HG02840 (cell line): Measurements from ENCODE around the gene EMC6.

ENCODE experiments used
- ATAC-seq: cut with Tn5 transposase; IDR thresholded peaks from one replicate; pipeline ENCODE4 v1.9.1; 2021; ENCODE audit warnings: mild to moderate bottlenecking, moderate library complexity, moderate number of reproducible peaks; ENCODE audit not compliant: unreplicated experiment, low FRiP score

Gene EMC6

DNA sequence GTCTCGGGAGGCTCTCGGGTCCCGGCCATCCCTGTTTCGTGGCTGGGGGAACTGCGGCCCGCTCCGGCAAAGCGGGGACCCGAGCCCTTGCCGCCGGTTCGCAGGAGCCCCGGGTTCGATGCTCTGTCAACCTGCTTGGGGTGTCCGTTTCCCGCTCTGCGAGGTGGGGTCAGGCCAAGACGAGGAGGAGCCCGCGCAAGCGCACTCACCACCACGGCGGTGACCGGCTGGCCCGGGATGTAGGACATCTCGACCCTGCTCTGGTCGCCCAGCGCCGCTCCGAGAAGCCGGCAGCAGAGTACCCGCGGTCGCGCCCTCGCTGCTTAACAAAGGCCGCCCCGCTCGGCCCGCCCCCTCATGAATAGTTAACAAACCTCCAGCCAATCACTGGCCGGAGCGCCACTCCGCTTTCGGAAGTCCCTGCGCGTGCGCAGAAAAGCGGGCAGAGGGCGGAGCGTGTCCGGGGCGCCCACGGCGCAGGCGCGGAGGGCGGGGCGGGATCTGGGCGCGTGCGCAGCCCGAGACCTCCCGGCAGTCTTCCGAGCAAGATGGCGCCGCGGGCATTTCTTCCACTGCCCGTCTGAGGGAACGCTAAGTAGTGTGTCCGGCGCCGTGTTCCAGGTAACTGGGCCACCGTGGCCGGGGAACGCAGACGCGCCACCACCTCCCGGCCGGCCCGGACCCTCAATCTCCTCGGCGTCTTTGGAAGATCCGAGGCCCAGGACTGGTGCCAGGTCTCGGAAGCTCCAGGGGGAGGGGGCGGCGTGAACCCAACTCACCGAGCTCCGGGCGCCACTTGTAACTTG, at the start of gene EMC6, which contains the start of gene TAX1BP3:
EMC6 (plus strand) TSS at position 534 of the 806 bp plus-strand sequence. CDS start 335 bp downstream, outside the sequence.
TAX1BP3 (minus strand) TSS at position 300 of the 806 bp plus-strand sequence; CDS start at position 248, 52 bp downstream.
- ATAC-seq, result peak; percentile 86

GRCh38 chr17:3621146-3621720, 47.4 kb upstream of the EMC6 start:
- no peak for ATAC-seq

DNA sequence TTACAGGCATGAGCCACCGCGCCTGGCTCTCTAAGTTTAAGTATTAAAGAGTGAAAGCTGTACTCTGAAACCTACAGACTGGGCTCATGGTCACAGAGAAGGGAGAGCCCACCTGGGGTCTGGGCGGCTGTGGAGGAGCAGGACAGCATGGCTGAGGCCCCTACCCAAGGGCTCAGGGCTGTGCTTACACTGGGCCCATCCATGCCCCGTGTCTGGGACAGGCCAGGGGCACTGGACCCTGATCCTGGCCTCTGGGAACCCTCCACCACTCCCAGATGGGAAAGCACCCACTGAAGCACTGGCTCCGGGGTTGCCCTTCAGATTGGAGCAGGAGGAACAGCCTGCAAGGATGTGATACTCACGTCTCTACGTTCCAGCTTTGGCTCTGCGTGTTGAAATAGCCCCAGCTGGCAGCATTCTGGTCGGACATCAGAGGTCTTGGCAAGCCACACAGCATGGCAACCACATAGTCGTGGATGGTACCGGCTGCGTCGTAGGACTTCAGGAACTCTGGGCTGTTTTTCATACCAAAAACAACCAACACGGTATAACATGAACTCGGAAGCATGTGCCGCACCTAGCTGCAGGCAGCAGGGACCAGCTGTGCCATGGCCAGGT, 45.5 kb upstream of the EMC6 start:
- ATAC-seq, result no peak

DNA sequence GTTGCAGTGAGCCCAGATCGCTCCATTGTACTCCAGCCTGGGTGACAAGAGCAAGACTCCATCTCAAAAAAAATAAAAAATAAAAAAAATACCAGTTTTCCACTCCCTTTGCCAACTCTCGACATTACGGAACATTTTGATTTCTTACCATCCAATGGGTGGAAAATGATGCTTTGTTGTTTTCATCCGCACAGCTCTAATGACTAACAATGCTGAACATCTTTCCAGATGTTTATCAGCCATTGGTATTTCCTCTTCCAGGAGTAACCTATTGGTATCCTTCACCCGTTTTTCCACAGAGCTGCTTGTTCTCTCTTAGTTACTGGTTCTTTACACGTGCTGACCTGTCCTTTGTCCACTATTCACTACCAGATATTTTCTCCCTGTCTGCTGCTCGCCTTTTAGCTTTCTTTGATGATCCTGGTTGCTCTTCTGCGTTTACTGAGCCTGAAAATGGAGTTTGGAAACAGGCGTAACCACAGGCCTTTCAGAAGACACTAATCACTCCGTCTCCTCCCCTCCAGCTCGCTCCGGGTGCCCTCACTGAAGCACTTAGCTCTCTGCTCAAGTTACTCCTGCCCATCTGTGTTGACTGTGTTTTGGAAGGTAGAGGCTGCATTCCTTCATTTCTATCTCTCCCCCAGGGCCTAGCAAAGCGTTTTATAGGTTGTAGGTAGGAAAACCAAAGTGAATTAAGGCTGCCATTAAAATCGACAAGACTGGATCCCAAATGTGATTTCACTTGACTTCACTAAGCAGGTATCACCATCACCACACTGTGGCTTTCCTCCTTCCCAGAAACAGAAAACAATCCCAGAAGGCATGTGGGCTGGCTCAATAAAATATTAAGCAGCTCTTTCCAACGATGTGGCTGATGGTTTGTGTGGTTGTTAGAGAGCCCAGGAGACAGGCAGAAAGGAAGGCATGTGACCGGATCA, 41.5 kb upstream of the EMC6 start:
- no peak for ATAC-seq

GRCh38 chr17:3627769-3628167, 40.8 kb upstream of the EMC6 start:
- ATAC-seq, result no peak

DNA sequence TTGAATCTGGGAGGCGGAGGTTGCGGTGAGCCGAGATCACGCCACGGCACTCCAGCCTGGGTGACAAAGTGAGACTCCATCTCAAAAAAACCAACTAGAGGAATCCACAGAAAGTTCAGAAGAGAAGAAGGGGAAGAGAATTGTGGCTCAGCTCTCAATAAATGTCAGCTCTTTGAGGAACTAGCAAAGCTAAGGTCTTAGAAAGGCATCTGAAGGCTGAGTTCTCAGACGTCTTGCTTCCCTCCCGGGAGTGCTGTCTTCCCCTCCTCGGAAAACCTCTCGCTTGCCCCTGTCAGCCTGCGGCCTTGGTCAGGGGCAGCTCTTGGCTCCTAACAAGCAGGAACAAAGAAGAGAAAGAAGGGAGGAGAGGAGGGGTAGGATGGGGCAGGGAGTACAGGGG, 37.8 kb upstream of the EMC6 start:
- ATAC-seq, result no peak

GRCh38 chr17:3632287-3632686, 36.3 kb upstream of the EMC6 start:
- no peak for ATAC-seq

- no peak for ATAC-seq
These were observed 33.0 kb upstream of the EMC6 start for GRCh38 chr17:3635474-3636153.

- peak; percentile 91 for ATAC-seq
These were observed 32.3 kb upstream of the EMC6 start, which contains the start of the genes CTNS and SHPK for GRCh38 chr17:3636154-3636907. Gene CTNS (plus strand): TSS chr17:3636760. CDS start chr17:3640207, 3,447 bp downstream. Gene SHPK (minus strand): TSS chr17:3636250. CDS start chr17:3636219, 31 bp downstream.

GRCh38 chr17:3636908-3637373, 31.7 kb upstream of the EMC6 start:
- ATAC-seq, result peak; percentile 3

- no peak for ATAC-seq
These were observed 28.5 kb upstream of the EMC6 start for GRCh38 chr17:3639981-3640596.

GRCh38 chr17:3641014-3641413, 27.6 kb upstream of the EMC6 start:
- no peak for ATAC-seq

DNA sequence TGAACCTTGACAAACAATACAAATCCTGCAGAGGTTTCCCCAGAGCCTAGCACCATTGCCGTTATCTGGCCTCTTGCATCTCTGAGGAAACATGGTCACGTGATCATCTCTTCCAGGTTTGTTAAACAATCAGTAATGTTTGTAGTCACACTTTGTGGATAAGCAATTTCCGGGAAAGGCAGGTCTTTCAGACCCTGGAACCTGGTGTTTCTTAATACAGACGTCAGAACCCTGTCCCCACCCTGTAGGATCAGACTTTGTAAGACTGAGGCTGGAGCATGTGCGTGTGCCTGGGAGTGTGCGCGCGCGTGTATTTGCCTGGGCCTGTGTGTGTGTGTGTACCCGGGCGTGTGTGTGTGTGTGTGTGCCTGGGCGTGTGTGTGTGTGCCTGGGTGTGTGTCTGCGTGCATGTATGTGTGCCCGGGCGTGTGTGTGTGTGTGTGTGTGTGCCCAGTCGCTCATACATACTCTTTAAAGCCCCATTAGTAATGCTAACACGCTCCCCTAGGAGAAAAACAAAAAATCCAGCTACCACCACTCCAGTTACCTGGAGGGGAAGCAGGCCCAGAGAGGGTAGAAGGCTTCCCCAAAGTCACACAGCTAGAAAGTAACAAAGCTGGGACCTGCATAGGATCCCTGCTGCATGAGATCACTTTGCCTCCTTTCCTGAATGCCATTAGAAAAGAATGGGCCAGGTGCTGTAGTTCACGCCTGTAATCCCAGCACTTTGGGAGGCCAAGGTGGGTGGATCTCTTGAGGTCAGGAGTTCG, 26.7 kb upstream of the EMC6 start:
- no peak for ATAC-seq

DNA sequence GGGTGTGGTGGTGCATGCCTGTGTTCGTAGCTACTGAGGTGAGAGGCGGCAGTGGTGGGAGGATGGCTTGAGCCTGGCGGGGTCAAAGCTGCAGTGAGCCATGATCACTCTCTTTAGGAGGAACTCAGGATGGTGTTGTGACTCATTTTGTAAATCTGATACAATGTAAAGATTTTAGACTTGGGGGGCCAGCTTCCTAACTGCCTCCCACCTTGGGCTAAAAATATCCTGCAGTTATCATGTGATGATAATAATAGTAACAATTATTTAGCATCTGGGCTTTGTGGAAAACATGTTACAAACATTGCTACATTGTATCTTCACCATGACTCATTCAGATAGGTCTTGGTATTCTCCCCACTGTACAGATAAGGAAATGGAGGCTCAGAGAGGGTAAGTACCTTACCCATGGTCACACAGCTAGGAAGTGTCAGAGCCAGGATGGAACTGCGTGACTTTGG, 24.7 kb upstream of the EMC6 start:
- no peak for ATAC-seq

DNA sequence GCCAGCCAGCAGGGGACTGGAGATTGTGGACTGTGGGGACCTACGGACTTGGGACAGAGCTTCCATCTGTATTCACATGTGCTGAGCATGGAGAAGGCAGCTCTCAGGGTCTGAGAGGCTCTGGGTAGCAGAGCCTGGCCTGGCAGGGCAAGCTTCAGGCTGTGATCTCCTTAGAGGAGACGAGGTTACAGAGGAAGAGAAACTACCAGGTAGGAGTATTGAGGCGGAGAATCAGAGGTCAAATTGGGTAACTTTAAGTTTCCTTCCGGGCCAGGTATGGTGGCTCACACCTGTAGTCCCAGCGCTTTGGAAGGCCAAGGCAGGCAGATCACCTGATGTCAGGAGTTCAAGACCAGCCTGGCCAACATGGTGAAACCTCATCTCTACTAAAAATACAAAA, 23.3 kb upstream of the EMC6 start:
- ATAC-seq, result no peak

GRCh38 chr17:3647251-3647650, 21.4 kb upstream of the EMC6 start:
- no peak for ATAC-seq

DNA sequence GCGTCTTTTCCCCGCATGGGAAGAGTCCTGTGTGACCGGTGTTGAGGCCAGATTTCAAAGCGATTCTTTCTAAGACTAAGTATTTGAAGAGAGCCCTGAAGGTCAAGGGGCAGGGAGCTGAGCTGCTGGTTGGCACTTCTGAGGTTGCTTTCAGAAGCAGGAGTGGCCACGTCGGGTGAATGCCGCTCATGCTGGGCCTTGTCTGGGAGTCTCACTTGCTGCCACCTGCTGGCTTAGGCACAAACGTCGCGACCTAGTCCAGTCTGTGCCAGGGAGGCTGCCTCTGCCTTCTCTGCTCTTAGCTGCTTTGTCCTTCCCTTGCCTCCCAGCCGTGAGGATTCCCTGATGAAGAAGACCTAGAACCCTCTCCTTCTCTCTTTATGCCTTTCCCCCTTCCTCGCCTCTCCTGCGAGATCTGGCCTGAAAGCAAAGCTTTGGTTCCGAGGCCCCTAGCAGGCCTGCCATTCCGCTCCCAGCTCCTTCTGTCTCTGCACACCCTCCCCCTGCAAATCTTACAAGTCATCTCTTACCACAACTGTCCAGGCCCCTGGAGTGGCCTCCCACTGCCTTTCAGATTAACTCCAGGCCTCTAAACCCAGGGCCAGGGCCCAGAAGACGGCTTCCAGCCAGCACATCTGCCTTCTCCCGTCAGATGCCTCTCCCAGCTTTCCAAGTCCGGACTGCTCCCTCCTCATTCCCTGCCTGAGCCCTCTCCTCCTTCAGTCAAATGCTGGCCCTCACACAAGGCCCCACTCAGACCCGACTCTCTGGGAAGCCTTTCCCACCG, 20.6 kb upstream of the EMC6 start:
- ATAC-seq, result no peak
